Subcutaneous adipose tissue (tissue), 4 donors: ENCODE data around the gene PKNOX1. TPM values are rescaled to one million over a fixed set of nuclear protein-coding genes. Genes with fewer than 3 reads are reported as not detected.

ENCODE experiments used
- total RNA-seq, 4 donors: library from RNA; depleted of rRNA; stranded (reverse); fragments of >200 nt; gene quantifications; one replicate each; pipeline ENCODE4 v1.1.0, GENCODE V29; 2016
- TF ChIP-seq, protein P1 (sequence below): fragments of 450-650 bp; IDR thresholded peaks from one replicate; pipeline ENCODE4 v1.5.1; 2016; ENCODE audit warnings: low read depth, mild to moderate bottlenecking, control low read depth, antibody characterized with exemption, moderate library complexity

The PKNOX1 gene
- total RNA-seq, 4 donors from 2014 or later: 7.9 to 9.2 (median 8.4) TPM

DNA sequence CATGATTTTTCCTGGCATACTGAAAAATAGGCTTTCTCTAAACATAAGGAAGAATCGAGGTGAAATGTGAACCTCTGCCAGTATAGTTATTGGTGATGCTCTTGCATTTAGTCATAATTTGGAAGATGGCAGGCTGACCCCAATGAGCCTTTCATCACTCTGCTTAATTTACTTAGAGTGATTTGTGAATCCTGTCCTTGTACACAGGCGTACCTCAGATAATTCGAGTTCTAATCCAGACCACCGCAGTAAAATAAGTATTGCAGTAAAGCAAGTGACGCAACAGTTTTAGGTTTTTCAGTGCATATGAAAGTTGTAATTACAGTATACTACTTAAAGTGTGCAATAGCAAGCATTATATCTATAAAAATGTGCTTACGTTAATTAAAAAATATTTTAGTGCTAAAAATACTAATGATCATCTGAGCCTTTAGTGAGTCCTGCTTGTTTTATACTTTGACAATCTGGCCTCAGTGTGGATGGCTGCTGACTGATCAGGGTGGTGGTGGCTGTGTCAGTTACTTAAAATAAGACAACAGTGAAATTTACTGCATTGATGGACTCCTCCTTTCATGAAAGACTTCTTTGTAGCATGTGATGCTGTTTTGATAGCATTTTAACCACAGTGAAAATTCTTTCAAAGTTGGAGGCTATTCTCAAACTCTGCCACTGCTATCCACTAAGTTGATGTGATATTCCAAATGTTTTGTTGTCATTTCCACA is 1.7 kb downstream of the PKNOX1 start:
- TF ChIP-seq, protein P1, sequence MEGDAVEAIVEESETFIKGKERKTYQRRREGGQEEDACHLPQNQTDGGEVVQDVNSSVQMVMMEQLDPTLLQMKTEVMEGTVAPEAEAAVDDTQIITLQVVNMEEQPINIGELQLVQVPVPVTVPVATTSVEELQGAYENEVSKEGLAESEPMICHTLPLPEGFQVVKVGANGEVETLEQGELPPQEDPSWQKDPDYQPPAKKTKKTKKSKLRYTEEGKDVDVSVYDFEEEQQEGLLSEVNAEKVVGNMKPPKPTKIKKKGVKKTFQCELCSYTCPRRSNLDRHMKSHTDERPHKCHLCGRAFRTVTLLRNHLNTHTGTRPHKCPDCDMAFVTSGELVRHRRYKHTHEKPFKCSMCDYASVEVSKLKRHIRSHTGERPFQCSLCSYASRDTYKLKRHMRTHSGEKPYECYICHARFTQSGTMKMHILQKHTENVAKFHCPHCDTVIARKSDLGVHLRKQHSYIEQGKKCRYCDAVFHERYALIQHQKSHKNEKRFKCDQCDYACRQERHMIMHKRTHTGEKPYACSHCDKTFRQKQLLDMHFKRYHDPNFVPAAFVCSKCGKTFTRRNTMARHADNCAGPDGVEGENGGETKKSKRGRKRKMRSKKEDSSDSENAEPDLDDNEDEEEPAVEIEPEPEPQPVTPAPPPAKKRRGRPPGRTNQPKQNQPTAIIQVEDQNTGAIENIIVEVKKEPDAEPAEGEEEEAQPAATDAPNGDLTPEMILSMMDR: no peak

DNA sequence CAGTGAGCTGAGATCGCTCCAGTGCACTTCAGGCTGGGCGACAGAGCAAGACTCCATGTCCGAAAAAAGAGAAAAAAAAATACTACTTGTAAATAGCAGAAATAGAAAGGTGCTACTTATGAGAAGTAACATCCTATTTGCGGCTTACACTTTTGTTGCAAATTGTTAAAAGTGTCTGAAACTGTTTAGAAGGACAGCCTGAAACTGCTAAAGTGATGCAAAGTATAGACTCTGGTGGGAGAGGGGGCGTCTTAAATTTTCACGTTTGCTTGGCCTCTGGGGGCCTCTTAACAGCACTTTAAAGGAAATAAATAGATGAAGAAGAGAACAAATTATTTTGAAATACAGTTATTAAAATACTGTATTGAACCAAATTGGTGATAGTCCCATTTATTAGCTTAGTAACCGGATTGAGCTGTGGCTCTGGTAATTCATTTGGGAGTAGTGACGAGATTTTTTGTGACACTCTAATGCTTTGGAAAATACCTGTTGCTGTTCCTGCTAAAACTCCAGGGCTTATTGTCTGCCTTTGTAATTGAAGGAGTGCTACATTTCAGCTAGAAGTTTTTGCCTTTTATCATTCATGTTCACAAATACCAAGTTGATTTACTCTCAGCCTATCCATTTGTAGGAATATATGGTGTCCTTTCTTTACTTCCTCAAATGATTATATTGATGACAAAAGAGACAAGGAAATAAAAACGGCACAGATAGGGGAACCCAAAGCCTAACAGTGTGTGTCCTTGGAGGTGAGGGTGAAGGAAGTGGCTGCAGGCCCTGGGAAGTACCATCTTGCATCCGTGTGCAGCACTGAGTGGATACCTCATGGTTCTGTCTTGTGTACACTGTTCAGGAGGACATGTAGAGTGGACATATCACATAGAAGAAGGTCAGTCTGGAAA is 6.2 kb downstream of the PKNOX1 start:
- TF ChIP-seq, protein P1: no peak

DNA sequence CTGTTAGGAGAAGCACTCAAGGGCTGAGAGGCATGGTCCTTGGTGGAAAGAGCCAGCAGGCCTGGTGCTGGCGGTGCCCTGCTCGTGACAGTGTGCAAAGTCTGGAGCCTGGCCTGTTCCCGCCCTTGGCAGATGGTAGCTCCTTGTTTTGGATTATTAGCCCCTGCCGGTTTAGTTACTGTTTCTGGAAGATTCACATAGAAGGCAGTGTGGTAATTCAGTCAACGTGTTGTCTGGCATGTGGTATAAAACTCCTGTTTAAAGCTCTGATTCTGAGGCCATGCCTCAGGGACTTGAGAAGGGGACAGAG is 6.8 kb downstream of the PKNOX1 start:
- TF ChIP-seq, protein P1: no peak

DNA sequence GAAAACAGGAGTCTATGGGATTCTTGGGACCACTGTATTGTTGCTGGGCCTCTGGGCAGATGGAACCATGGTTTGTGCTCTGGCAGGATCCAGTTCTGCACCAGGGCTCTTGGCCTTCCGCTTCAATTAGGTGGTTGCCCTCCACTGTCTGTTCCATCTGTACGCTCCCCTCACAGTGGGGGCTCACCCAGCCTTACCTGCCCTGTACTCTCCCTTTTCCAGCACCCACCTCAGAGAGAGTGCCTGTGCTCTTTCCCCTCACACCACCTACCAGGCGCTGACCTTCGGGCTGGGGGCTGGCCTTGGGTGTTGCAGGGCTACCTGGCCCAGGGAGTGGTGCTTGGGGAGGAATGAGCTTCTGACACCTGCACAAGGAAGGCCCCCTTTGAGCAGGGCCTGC is 7.5 kb downstream of the PKNOX1 start:
- TF ChIP-seq, protein P1: no peak

DNA sequence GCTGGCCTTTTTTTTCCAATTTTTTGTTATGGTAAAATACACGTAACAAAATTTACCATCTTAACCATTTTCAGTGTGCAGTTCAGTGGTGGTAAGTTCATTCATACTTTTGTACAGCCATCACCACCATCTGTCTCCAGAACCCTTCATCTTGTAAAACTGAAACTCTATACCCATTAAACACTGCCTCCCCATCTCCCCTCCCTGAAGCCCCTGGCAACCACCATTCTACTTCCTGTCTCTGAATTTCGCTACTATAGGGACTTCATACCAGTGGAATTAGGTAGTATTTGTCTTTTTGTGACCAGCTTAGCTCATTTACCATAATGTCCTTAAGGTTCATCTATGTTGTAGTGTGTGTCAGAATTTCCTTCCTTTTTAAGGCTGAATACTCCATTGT is 8.7 kb downstream of the PKNOX1 start:
- TF ChIP-seq, protein P1: no peak

DNA sequence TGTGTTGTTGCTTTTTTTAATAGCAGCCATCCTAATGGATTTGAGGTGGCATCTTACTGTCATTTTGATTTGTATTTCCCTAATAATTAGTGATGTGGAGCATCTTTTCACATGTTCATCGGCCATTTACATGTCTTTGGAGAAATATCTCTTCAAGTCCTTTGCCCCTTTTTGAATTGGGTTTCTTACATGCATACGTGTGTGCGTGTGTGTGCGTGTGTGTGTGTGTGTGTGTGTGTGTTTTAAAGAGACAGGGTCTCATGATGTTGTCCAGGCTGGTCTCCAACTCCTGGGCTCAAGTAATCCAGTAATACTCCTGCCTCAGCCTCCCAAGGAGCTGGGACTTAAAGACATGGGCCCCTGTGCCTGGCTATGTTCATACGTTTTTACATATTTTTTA is 9.5 kb downstream of the PKNOX1 start:
- TF ChIP-seq, protein P1: no peak

DNA sequence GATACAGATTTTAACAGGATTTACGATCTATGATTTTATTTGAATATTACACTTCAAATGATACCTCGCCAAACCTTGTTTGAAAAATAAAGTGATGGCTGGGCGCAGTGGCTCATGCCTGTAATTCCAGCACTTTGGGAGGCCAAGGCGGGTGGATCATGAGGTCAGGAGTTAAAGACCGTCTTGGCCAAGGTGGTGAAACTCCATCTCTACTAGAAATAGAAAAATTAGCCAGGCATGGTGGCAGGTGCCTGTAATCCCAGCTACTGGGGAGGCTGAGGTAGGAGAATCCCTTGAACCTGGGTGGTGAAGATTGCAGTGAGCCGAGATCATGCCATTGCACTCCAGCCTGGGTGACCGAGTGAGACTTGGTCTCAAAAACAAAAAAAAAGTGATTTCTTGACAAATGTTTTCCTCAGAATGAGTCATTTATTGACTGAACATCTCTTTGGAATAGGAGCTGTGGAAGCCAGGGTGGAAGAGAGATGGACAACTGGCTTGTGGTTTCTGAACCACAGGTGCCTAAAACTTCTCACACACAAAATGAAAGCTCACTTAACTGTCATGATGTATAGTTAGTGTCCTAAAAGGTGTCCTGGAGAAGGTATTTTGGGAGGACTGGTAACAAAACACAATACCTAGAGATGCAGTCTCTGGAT is 11.9 kb downstream of the PKNOX1 start:
- TF ChIP-seq, protein P1: no peak
